Upper lobe of left lung (tissue), 4 donors: Measurements from ENCODE around the gene RPP38.

ENCODE experiments used
- CTCF ChIP-seq, 6 experiments: fragments of 450-650 bp in 4 of 6; fragments of 200-600 bp in 2 of 6; sonication (generic) in 2 of 6; IDR thresholded peaks; one replicate each; pipeline ENCODE4 v1.5.1; 2016 to 2019; ENCODE audit warnings: antibody characterized with exemption in 6 of 6
- EP300 ChIP-seq, 4 donors: sonication (generic); formaldehyde crosslinking; IDR thresholded peaks; one replicate each; pipeline ENCODE4 v1.5.1; 2017; ENCODE audit warnings: antibody characterized with exemption in 4 of 4, control low read depth in 2 of 4
- POLR2A ChIP-seq, 4 donors: fragments of 450-650 bp; IDR thresholded peaks; one replicate each; pipeline ENCODE4 v1.5.1; 2016 to 2017; ENCODE audit warnings: antibody characterized with exemption in 4 of 4, mild to moderate bottlenecking in 2 of 4

- no peak for TF ChIP-seq EP300 (IDR thresholded peaks at IDR 0.05)
- TF ChIP-seq CTCF (IDR thresholded peaks at IDR 0.05) = no peak
- no peak for TF ChIP-seq POLR2A (IDR thresholded peaks at IDR 0.05)
These were observed 40.5 kb downstream of the RPP38 start for GRCh38 chr10:15137636-15138035.
